Fibroblast of lung (primary cell): ENCODE measurements around the gene SPRR1A. TPM values are rescaled to one million over a fixed set of nuclear protein-coding genes. Genes with fewer than 3 reads are reported as not detected.

Source experiments
- DNase-seq, 2 donors: peaks; one replicate each; pipeline versions ENCODE4 v3.0.0 to v3.0.0-alpha.2; 2010; ENCODE audit warnings: low read depth in 2 of 2
- H2AFZ ChIP-seq: 2 replicates; pipeline ENCODE4 v1.5.1; 2012; ENCODE audit warnings: low read length, control low read depth, inconsistent platforms
- H3K27ac ChIP-seq: 2 replicates; pipeline ENCODE4 v1.5.1; 2011; ENCODE audit warnings: low read length, control low read depth; ENCODE audit not compliant: insufficient read depth
- H3K27me3 ChIP-seq: 2 replicates; pipeline ENCODE4 v1.5.1; 2011; ENCODE audit warnings: mild to moderate bottlenecking, low read length; ENCODE audit not compliant: control insufficient read depth, insufficient read depth
- H3K36me3 ChIP-seq: 2 replicates; pipeline ENCODE4 v1.5.1; 2011; ENCODE audit warnings: low read length; ENCODE audit not compliant: control insufficient read depth, insufficient read depth
- H3K4me1 ChIP-seq: 2 replicates; pipeline ENCODE4 v1.5.1; 2011; ENCODE audit warnings: low read length; ENCODE audit not compliant: control insufficient read depth, insufficient read depth; ENCODE audit errors: extremely low read depth
- H3K4me2 ChIP-seq: 2 replicates; pipeline ENCODE4 v1.5.1; 2011; ENCODE audit warnings: low read length, control low read depth; ENCODE audit not compliant: insufficient read depth; ENCODE audit errors: extremely low read depth
- H3K4me3 ChIP-seq, 4 experiments: fragments of 200-600 bp in 1 of 4; sonication (generic) in 1 of 4; replicated peaks in 1 of 4; 2 replicates each; pipeline ENCODE4 v1.5.1; 2011 to 2016; ENCODE audit warnings: low read length in 4 of 4, low read depth in 3 of 4, mild to moderate bottlenecking in 3 of 4, control low read depth in 2 of 4, inconsistent platforms in 1 of 4, mixed read lengths in 1 of 4; ENCODE audit not compliant: insufficient read depth in 1 of 4; ENCODE audit errors: control extremely low read depth in 1 of 4
- H3K79me2 ChIP-seq: 2 replicates; pipeline ENCODE4 v1.5.1; 2012; ENCODE audit warnings: mild to moderate bottlenecking, low read length, inconsistent platforms; ENCODE audit not compliant: control insufficient read depth, insufficient read depth
- H3K9ac ChIP-seq: 2 replicates; pipeline ENCODE4 v1.5.1; 2011; ENCODE audit warnings: mild to moderate bottlenecking, low read length, control low read depth; ENCODE audit not compliant: insufficient read depth
- H3K9me3 ChIP-seq: 2 replicates; pipeline ENCODE4 v1.5.1; 2012; ENCODE audit warnings: low read depth, low read length; ENCODE audit not compliant: control insufficient read depth, insufficient read depth
- H4K20me1 ChIP-seq: 2 replicates; pipeline ENCODE4 v1.5.1; 2011; ENCODE audit warnings: low read length; ENCODE audit not compliant: control insufficient read depth, insufficient read depth; ENCODE audit errors: extremely low read depth
- EZH2 ChIP-seq: IDR thresholded peaks from 2 replicates; pipeline ENCODE4 v1.5.1; 2012; ENCODE audit warnings: low read length, control low read depth, mild to moderate bottlenecking; ENCODE audit errors: missing control alignments
- polyA minus RNA-seq: library from RNA; depleted of rRNA, polyadenylated mRNA; stranded (reverse); fragments of >200 nt; gene quantifications from 2 replicates; pipeline ENCODE4 v1.2.3, GENCODE V29; 2011; ENCODE audit warnings: low replicate concordance
- polyA plus RNA-seq, 2 donors: library from polyadenylated mRNA; depleted of rRNA in 1 of 2; stranded (reverse) in 1 of 2; unstranded in 1 of 2; fragments of >200 nt; gene quantifications; 2 replicates each; pipeline ENCODE4 v1.2.1, GENCODE V29; 2011 to 2012; ENCODE audit warnings: missing spikeins in 1 of 2
- total RNA-seq: library from RNA; depleted of rRNA; stranded (reverse); fragments of >200 nt; gene quantifications from 2 replicates; pipeline ENCODE4 v1.2.1, GENCODE V29; 2014
- TF ChIP-seq, protein P1 (sequence below), 2 donors: IDR thresholded peaks in 1 of 2; conservative IDR thresholded peaks in 1 of 2; 1 replicate in 1 of 2; 2 replicates in 1 of 2; pipeline ENCODE4 v1.5.1; 2011 to 2012; ENCODE audit warnings: low read length in 2 of 2, control low read depth in 1 of 2, inconsistent platforms in 1 of 2, low read depth in 1 of 2, mild to moderate bottlenecking in 1 of 2

Gene SPRR1A, protein sequence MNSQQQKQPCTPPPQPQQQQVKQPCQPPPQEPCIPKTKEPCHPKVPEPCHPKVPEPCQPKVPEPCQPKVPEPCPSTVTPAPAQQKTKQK
- total RNA-seq (not detected in 2 replicates), polyA plus RNA-seq (not detected in 2 replicates), polyA minus RNA-seq (not detected in 2 replicates)
- polyA plus RNA-seq (2012) = not detected in 2 replicates

DNA sequence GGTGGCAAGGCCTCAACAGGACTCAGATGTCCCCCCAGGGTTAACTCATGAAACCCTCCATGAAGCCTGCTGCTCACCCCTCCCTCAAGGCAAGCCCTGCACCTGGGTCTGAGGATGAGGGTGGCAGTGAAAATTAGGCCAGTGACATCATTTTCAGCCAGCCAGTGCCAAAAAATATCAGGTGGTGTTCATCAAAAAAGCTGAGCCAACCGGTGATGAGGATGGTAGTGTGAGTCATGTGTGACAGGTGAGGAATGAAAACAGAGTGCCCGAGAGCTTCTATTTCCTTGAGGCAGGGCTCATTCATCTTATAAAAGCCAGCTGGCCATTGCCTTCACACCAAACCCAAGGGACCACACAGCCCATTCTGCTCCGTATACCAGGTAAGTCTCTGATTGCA, at the start of gene SPRR1A:
TSS of gene SPRR1A (plus strand) at position 339 of the 400 bp plus-strand sequence. CDS start 1,150 bp downstream, outside the sequence.
- Histone ChIP-seq H2AFZ (no peak within 1 kb of the TSS), H3K9ac (no peak within 1 kb of the TSS), H3K9me3 (no peaks in the 10 kb centered on the region), H3K79me2 (no peaks in the 10 kb centered on the region), H3K36me3 (no peaks in the 10 kb centered on the region), H3K4me3 (no peak within 1 kb of the TSS), H4K20me1 (no peaks in the 10 kb centered on the region), H3K4me2 (no peak within 1 kb of the TSS), H3K4me1 (no peaks in the 10 kb centered on the region), H3K27me3 (no peaks in the 10 kb centered on the region), H3K27ac (no peak within 1 kb of the TSS)
- no peak for DNase-seq
- TF ChIP-seq, protein P1, sequence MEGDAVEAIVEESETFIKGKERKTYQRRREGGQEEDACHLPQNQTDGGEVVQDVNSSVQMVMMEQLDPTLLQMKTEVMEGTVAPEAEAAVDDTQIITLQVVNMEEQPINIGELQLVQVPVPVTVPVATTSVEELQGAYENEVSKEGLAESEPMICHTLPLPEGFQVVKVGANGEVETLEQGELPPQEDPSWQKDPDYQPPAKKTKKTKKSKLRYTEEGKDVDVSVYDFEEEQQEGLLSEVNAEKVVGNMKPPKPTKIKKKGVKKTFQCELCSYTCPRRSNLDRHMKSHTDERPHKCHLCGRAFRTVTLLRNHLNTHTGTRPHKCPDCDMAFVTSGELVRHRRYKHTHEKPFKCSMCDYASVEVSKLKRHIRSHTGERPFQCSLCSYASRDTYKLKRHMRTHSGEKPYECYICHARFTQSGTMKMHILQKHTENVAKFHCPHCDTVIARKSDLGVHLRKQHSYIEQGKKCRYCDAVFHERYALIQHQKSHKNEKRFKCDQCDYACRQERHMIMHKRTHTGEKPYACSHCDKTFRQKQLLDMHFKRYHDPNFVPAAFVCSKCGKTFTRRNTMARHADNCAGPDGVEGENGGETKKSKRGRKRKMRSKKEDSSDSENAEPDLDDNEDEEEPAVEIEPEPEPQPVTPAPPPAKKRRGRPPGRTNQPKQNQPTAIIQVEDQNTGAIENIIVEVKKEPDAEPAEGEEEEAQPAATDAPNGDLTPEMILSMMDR (conservative IDR thresholded peaks at IDR 0.05 in 1 of 2, IDR thresholded peaks at IDR 0.05 in 1 of 2; ENCODE audit: low read depth in 1 of 2, low read length in 2 of 2) = no peak
- no peak for TF ChIP-seq EZH2

DNA sequence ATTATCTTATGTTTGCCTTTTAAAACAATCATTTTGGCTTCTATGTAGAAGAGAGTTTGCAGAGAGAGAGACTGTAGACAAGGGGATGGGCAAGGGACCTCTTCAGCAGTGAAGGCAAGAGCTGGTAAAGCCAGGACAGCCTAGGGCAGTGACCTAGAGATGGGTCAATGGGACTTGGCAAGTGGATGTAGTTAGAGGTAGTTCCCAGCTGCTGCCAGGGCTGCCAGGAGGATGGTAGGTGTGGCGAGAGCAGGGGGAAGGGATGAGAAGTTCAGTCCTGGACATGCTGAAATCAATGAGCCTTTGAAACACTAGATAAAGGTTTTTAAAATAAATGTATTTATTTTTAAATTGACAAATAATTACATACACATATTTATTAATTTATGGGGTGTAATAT, 43.3 kb upstream of the SPRR1A start:
- Histone ChIP-seq H3K27ac (no peak overlapping the region), H3K79me2 (no peaks in the 10 kb centered on the region), H3K9me3 (no peaks in the 10 kb centered on the region), H3K4me3 (no peak overlapping the region), H3K27me3 (no peaks in the 10 kb centered on the region), H3K4me1 (no peaks in the 10 kb centered on the region), H4K20me1 (no peaks in the 10 kb centered on the region), H2AFZ (no peak overlapping the region), H3K36me3 (no peaks in the 10 kb centered on the region), H3K4me2 (no peak overlapping the region), H3K9ac (no peak overlapping the region)
- TF ChIP-seq EZH2 = no peak
- TF ChIP-seq, protein P1 (conservative IDR thresholded peaks at IDR 0.05 in 1 of 2, IDR thresholded peaks at IDR 0.05 in 1 of 2; ENCODE audit: low read depth in 1 of 2, low read length in 2 of 2) = no peak
- DNase-seq = no peak

DNA sequence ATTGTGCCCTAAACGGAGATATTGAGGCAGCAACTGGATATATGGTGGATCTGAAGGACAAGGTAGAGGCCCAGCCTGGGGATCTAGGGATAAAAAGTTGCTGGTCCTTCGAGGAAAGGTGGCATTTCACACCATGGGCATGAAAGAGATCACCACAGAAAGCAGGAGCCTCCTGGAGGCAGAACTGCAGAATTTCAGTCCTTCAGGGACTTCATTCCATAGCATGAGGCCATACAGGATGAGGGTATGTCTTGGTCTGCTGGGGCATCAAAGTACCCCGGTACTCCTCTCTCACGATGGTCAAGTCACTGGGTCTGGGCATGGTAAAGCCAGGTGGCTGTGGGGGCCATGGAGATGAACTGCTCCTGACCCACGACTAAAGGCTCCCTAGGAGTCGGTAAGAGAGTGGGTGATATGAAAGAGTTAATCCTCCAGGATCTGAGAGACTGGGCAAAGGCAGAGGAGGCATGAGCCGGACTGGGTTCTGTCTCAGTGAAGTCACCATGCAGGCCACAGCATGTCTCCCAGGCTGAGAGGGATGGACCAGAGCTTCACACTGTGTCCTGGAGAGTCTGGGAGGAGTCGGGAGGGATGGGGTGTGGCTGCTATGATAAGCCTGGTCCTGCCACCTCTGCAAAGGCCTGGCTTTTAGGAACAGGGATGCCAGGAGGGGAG, 42.7 kb upstream of the SPRR1A start:
- no peaks in the 10 kb centered on the region for H3K79me2 ChIP-seq
- H3K4me1 ChIP-seq = no peaks in the 10 kb centered on the region
- no peak overlapping the region for H3K4me3 ChIP-seq
- no peaks in the 10 kb centered on the region for H3K36me3 ChIP-seq
- H3K27ac ChIP-seq = no peak overlapping the region
- H4K20me1 ChIP-seq = no peaks in the 10 kb centered on the region
- H2AFZ ChIP-seq = no peak overlapping the region
- no peak overlapping the region for H3K4me2 ChIP-seq
- TF ChIP-seq EZH2 = no peak
- TF ChIP-seq, protein P1 (conservative IDR thresholded peaks at IDR 0.05 in 1 of 2, IDR thresholded peaks at IDR 0.05 in 1 of 2; ENCODE audit: low read depth in 1 of 2, low read length in 2 of 2) = no peak
- H3K9me3 ChIP-seq = no peaks in the 10 kb centered on the region
- H3K9ac ChIP-seq = no peak overlapping the region
- no peak for DNase-seq
- H3K27me3 ChIP-seq = no peaks in the 10 kb centered on the region
